B cell (primary cell): ENCODE measurements around the gene PRSS38. TPM values are rescaled to one million over a fixed set of nuclear protein-coding genes. Genes with fewer than 3 reads are reported as not detected.

ENCODE experiments used
- ATAC-seq: fragments of 200-7000 bp; cut with Tn5 transposase; one replicate; pipeline ENCODE4 v1.10.0; 2021; ENCODE audit warnings: low read depth, mild to moderate bottlenecking, moderate number of reproducible peaks, moderate library complexity
- CTCF ChIA-PET: fragments of 350-600 bp; sonication (Branson Sonifier 250); formaldehyde crosslinking; loops from one replicate; lab custom pipeline; 2021; ENCODE audit warnings: antibody characterized with exemption, inconsistent platforms; lab: Charles Lee
- POLR2A ChIA-PET: fragments of 350-600 bp; sonication (Branson Sonifier 250); formaldehyde crosslinking; loops from one replicate; lab custom pipeline; 2021; ENCODE audit warnings: antibody characterized with exemption; lab: Charles Lee
- DNase-seq: peaks from one replicate; pipeline ENCODE4 v3.0.0; 2013
- H2AFZ ChIP-seq: 2 replicates; pipeline ENCODE4 v1.6.1; 2012; ENCODE audit warnings: mild to moderate bottlenecking, low read depth, low read length; ENCODE audit not compliant: insufficient read depth, poor library complexity, severe bottlenecking
- H3K27ac ChIP-seq, 2 donors: 1 replicate in 1 of 2; 2 replicates in 1 of 2; pipeline ENCODE4 v1.5.1; 2012 to 2013; ENCODE audit warnings: low read length in 2 of 2, mild to moderate bottlenecking in 2 of 2, moderate library complexity in 1 of 2
- H3K27me3 ChIP-seq, 4 experiments: fragments of 200-600 bp in 1 of 4; sonication (generic) in 1 of 4; replicated peaks in 1 of 4; 1 replicate in 2 of 4; 2 replicates in 2 of 4; pipeline versions ENCODE4 v1.6.1 to v1.7.0; 2013 to 2016; ENCODE audit warnings: low read length in 3 of 4, mild to moderate bottlenecking in 2 of 4, mixed read lengths in 1 of 4, moderate library complexity in 1 of 4; ENCODE audit not compliant: insufficient read depth in 4 of 4, control insufficient read depth in 3 of 4; ENCODE audit errors: control extremely low read depth in 1 of 4
- H3K36me3 ChIP-seq, 2 experiments: replicated peaks in 1 of 2; 1 replicate in 1 of 2; 2 replicates in 1 of 2; pipeline versions ENCODE4 v1.6.1 to v1.7.1; 2013; ENCODE audit warnings: low read length in 1 of 2; ENCODE audit not compliant: insufficient read depth in 2 of 2, control insufficient read depth in 1 of 2; ENCODE audit errors: control extremely low read depth in 1 of 2, extremely low read depth in 1 of 2
- H3K4me1 ChIP-seq, 2 donors: fragments of 200-600 bp in 1 of 2; sonication (generic) in 1 of 2; 1 replicate in 1 of 2; 2 replicates in 1 of 2; pipeline versions ENCODE4 v1.5.1 to v1.6.1; 2013 to 2017; ENCODE audit warnings: low read length in 2 of 2; ENCODE audit not compliant: control insufficient read depth in 2 of 2, insufficient read depth in 2 of 2
- H3K4me2 ChIP-seq: replicated peaks from 2 replicates; pipeline ENCODE3; 2012; ENCODE audit warnings: mild to moderate bottlenecking, low read depth, low read length; ENCODE audit not compliant: poor library complexity, severe bottlenecking
- H3K4me3 ChIP-seq, 5 experiments: fragments of 200-600 bp in 1 of 5; sonication (generic) in 1 of 5; 1 replicate in 3 of 5; 2 replicates in 2 of 5; pipeline versions ENCODE4 v1.5.1 to v1.7.0; 2011 to 2016; ENCODE audit warnings: low read length in 4 of 5, mild to moderate bottlenecking in 4 of 5, low read depth in 2 of 5, control low read depth in 1 of 5, moderate library complexity in 1 of 5; ENCODE audit not compliant: insufficient read depth in 1 of 5; ENCODE audit errors: control extremely low read depth in 1 of 5, extremely low read depth in 1 of 5
- H3K79me2 ChIP-seq: fragments of 200-600 bp; sonication (generic); one replicate; pipeline ENCODE4 v1.6.0; 2016; ENCODE audit warnings: low read length; ENCODE audit not compliant: control insufficient read depth, insufficient read depth
- H3K9ac ChIP-seq: fragments of 200-600 bp; sonication (generic); 2 replicates; pipeline ENCODE4 v1.6.1; 2017; ENCODE audit warnings: mild to moderate bottlenecking, low read length, moderate library complexity
- H3K9me3 ChIP-seq, 3 donors: one replicate each; pipeline versions ENCODE4 v1.6.1 to v1.7.1; 2013; ENCODE audit warnings: low read length in 2 of 3; ENCODE audit not compliant: control insufficient read depth in 2 of 3, insufficient read depth in 1 of 3; ENCODE audit errors: control extremely low read depth in 1 of 3
- H4K20me1 ChIP-seq: 2 replicates; pipeline ENCODE4 v1.6.0; 2012; ENCODE audit warnings: mild to moderate bottlenecking, low read length; ENCODE audit not compliant: insufficient read depth, control insufficient read depth, poor library complexity, severe bottlenecking
- H3K27ac Mint-ChIP-seq: one replicate; pipeline ENCODE4 v1.8.0; 2021; ENCODE audit warnings: mixed read lengths
- H3K27me3 Mint-ChIP-seq: one replicate; pipeline ENCODE4 v1.8.0; 2021; ENCODE audit warnings: mixed read lengths
- H3K4me1 Mint-ChIP-seq: one replicate; pipeline ENCODE4 v1.8.0; 2021; ENCODE audit warnings: mixed read lengths
- H3K4me3 Mint-ChIP-seq: one replicate; pipeline ENCODE4 v1.8.0; 2021; ENCODE audit warnings: mixed read lengths
- H3K9me3 Mint-ChIP-seq: one replicate; pipeline ENCODE4 v1.8.0; 2022; ENCODE audit warnings: mixed read lengths; ENCODE audit not compliant: insufficient read depth
- CTCF ChIP-seq: fragments of 200-600 bp; IDR thresholded peaks from one replicate; pipeline ENCODE4 v1.8.0; 2022; ENCODE audit warnings: antibody characterized with exemption, mild to moderate bottlenecking
- EZH2 ChIP-seq: IDR thresholded peaks from 2 replicates; pipeline ENCODE4 v1.6.1; 2012; ENCODE audit warnings: borderline replicate concordance, low read depth, mild to moderate bottlenecking, moderate library complexity, low read length; ENCODE audit not compliant: insufficient read depth, poor library complexity, severe bottlenecking
- WGBS: methylation state at CpG from one replicate; pipeline ENCODE4 v1.1.5; 2013; ENCODE audit warnings: missing lambda C conversion rate; ENCODE audit not compliant: insufficient coverage; 5-methylcytosine and 5-hydroxymethylcytosine counted together
- intact Hi-C: fragments of 100-400 bp; cut with micrococcal nuclease; formaldehyde crosslinking; loops from one replicate; pipeline ENCODE4 v1.10.0; 2022
- polyA plus RNA-seq: library from polyadenylated mRNA; depleted of rRNA; stranded (reverse); fragments of >200 nt; gene quantifications from 2 replicates; pipeline ENCODE4 v1.2.3, GENCODE V29; 2012
- total RNA-seq, 2 donors: library from RNA; stranded (reverse); fragments of 120-200 nt in 1 of 2; gene quantifications; 1 replicate in 1 of 2; 2 replicates in 1 of 2; pipeline versions ENCODE4 v1.2.3 to v1.2.4, GENCODE V29; 2013 to 2022

Gene PRSS38
- total and polyA plus RNA-seq, 2 donors (not counting 1 experiment from before 2014, with no cell fraction given): not detected

GRCh38 chr1:227838181-227838580 lies 22.7 kb downstream of the PRSS38 start:
- no peaks in the 10 kb centered on the region for H3K79me2 ChIP-seq
- H3K9me3 ChIP-seq: no peaks in the 10 kb centered on the region
- no peaks in the 10 kb centered on the region for H4K20me1 ChIP-seq
- H3K27ac ChIP-seq: no peak overlapping the region
- WGBS: 92% methylated on average over 6 of the region's 7 CpGs
- no peaks in the 10 kb centered on the region for H3K4me1 Mint-ChIP-seq
- POLR2A ChIA-PET: no interaction called here
- H3K27me3 Mint-ChIP-seq: peaks cover 11% of the 10 kb centered on the region
- H3K4me3 Mint-ChIP-seq: no peak overlapping the region
- TF ChIP-seq EZH2: no peak
- no peak overlapping the region for H3K4me3 ChIP-seq
- no peaks in the 10 kb centered on the region for H3K27me3 ChIP-seq
- no peak overlapping the region for H3K9ac ChIP-seq
- no peaks in the 10 kb centered on the region for H3K9me3 Mint-ChIP-seq
- intact Hi-C loops: no loop called here
- no peak overlapping the region for H3K27ac Mint-ChIP-seq
- no peaks in the 10 kb centered on the region for H3K36me3 ChIP-seq
- CTCF ChIA-PET: no interaction called here
- DNase-seq (no peak), ATAC-seq (no peak)
- no peaks in the 10 kb centered on the region for H3K4me1 ChIP-seq
- H2AFZ ChIP-seq: no peak overlapping the region
- H3K4me2 ChIP-seq: no peak overlapping the region

- peaks cover 4% of the 10 kb centered on the region for H3K27me3 Mint-ChIP-seq
- no peaks in the 10 kb centered on the region for H3K9me3 Mint-ChIP-seq
- Histone ChIP-seq H3K36me3 (no peaks in the 10 kb centered on the region), H4K20me1 (no peaks in the 10 kb centered on the region), H3K4me2 (no peak overlapping the region), H3K4me1 (no peaks in the 10 kb centered on the region), H3K27ac (no peak overlapping the region), H3K9ac (no peak overlapping the region), H3K4me3 (no peak overlapping the region), H3K27me3 (no peaks in the 10 kb centered on the region), H3K79me2 (no peaks in the 10 kb centered on the region), H3K9me3 (peaks cover 0 to 18% (median 0%) of the 10 kb centered on the region in 3 donors), H2AFZ (no peak overlapping the region)
- TF ChIP-seq EZH2: no peak
- no peak for TF ChIP-seq CTCF
- POLR2A ChIA-PET: no interaction called here
- no peak overlapping the region for H3K27ac Mint-ChIP-seq
- no peaks in the 10 kb centered on the region for H3K4me1 Mint-ChIP-seq
- DNase-seq (no peak), ATAC-seq (no peak)
- intact Hi-C loops: no loop called here
- CTCF ChIA-PET: no interaction called here
- H3K4me3 Mint-ChIP-seq: no peak overlapping the region
- WGBS: 94% methylated on average over 9 of the region's 9 CpGs
These were observed 25.6 kb downstream of the PRSS38 start for GRCh38 chr1:227841096-227841495.
